GM20000 (cell line): ENCODE measurements around the gene SLC35A3.

ENCODE experiments used
- DNase-seq: peaks from one replicate; pipeline ENCODE4 v3.0.0; 2012; ENCODE audit warnings: low spot score
- CTCF ChIP-seq: IDR thresholded peaks from 2 replicates; pipeline ENCODE4 v1.5.1; 2012; ENCODE audit warnings: mild to moderate bottlenecking, control low read depth; ENCODE audit errors: extremely low read depth, missing control alignments

The SLC35A3 gene

GRCh38 chr1:100009458-100009857, 39.7 kb downstream of the SLC35A3 start:
- no peak for DNase-seq
- no peak for TF ChIP-seq CTCF

GRCh38 chr1:100010804-100011203, 41.0 kb downstream of the SLC35A3 start:
- DNase-seq: no peak

GRCh38 chr1:100019220-100019619, 49.4 kb downstream of the SLC35A3 start:
- no peak for TF ChIP-seq CTCF
- no peak for DNase-seq

More at GRCh38 chr1:100010804-100011203, 41.0 kb downstream of the SLC35A3 start:
- no peak for TF ChIP-seq CTCF

- no peak for DNase-seq
- TF ChIP-seq CTCF: no peak
Observed at GRCh38 chr1:100023482-100023881, 53.7 kb downstream of the SLC35A3 start.

GRCh38 chr1:100027212-100027611, 57.4 kb downstream of the SLC35A3 start:
- TF ChIP-seq CTCF: no peak

GRCh38 chr1:100028765-100029164, 59.0 kb downstream of the SLC35A3 start:
- DNase-seq: no peak
- no peak for TF ChIP-seq CTCF

More at GRCh38 chr1:100027212-100027611, 57.4 kb downstream of the SLC35A3 start:
- DNase-seq: no peak

- no peak for TF ChIP-seq CTCF
- DNase-seq: no peak
Observed at GRCh38 chr1:100034470-100034869, 64.7 kb downstream of the SLC35A3 start.

GRCh38 chr1:100035214-100035613, 65.4 kb downstream of the SLC35A3 start:
- DNase-seq: no peak

More at GRCh38 chr1:100035214-100035613, 65.4 kb downstream of the SLC35A3 start:
- no peak for TF ChIP-seq CTCF
